HAP-1 (cell line): ENCODE measurements around the gene SUV39H1.

Experiments
- DNase-seq, 2 experiments: peaks; one replicate each; pipeline ENCODE4 v3.0.0-alpha.2; 2016 to 2020; ENCODE audit warnings: low spot score in 2 of 2
- H3K27me3 ChIP-seq: fragments of 250-450 bp; sonication (Bioruptor Pico); 2 replicates; pipeline ENCODE4 v1.5.1; 2020; ENCODE audit warnings: low read depth, mild to moderate bottlenecking, moderate library complexity
- H3K36me3 ChIP-seq: fragments of 250-450 bp; sonication (Bioruptor Pico); replicated peaks from 2 replicates; pipeline ENCODE4 v1.5.1; 2020; ENCODE audit warnings: mild to moderate bottlenecking
- H3K4me1 ChIP-seq: fragments of 250-450 bp; sonication (Bioruptor Pico); 2 replicates; pipeline ENCODE4 v1.5.1; 2020; ENCODE audit warnings: mild to moderate bottlenecking
- H3K4me3 ChIP-seq: fragments of 250-450 bp; sonication (Bioruptor Pico); 2 replicates; pipeline ENCODE4 v1.5.1; 2020; ENCODE audit warnings: mild to moderate bottlenecking, moderate library complexity
- H3K9me3 ChIP-seq: fragments of 250-450 bp; sonication (Bioruptor Pico); 2 replicates; pipeline ENCODE4 v1.5.1; 2020; ENCODE audit warnings: mild to moderate bottlenecking, moderate library complexity
- in situ Hi-C: fragments of 300-500 bp; cut with MboI; formaldehyde crosslinking; loops from 3 replicates; pipeline ENCODE4 v1.14.3; 2020; ENCODE audit warnings: low sequenced_read_pairs, inconsistent platforms, mixed read lengths

SUV39H1 gene

GRCh38 chrX:48695925-48696300 lies 621 bp upstream of the SUV39H1 start:
- no peaks in the 10 kb centered on the region for H3K9me3 ChIP-seq
- peak overlapping the region; percentile 72 for H3K4me3 ChIP-seq
- H3K4me1 ChIP-seq = peaks cover 14% of the 10 kb centered on the region
- peak in 1 of 2 experiments; percentile 46 for DNase-seq
- H3K36me3 ChIP-seq = peaks cover 28% of the 10 kb centered on the region
- H3K27me3 ChIP-seq = no peaks in the 10 kb centered on the region
- in situ Hi-C loops = no loop called here

- in situ Hi-C loops = no loop called here
- peak; percentile 17 to 77 for DNase-seq
- Histone ChIP-seq H3K4me1 (peaks cover 14% of the 10 kb centered on the region), H3K36me3 (peaks cover 40% of the 10 kb centered on the region), H3K27me3 (no peaks in the 10 kb centered on the region), H3K4me3 (peak overlapping the region; percentile 72), H3K9me3 (no peaks in the 10 kb centered on the region)
Observed at GRCh38 chrX:48696909-48697727, 584 bp downstream of the SUV39H1 start.

- Histone ChIP-seq H3K4me1 (peaks cover 14% of the 10 kb centered on the region), H3K4me3 (no peak overlapping the region), H3K27me3 (no peaks in the 10 kb centered on the region), H3K9me3 (no peaks in the 10 kb centered on the region), H3K36me3 (peaks cover 52% of the 10 kb centered on the region)
- in situ Hi-C loops = no loop called here
- DNase-seq = no peak
Observed at GRCh38 chrX:48698306-48698705, 1.8 kb downstream of the SUV39H1 start.

- peaks cover 14% of the 10 kb centered on the region for H3K4me1 ChIP-seq
- no peaks in the 10 kb centered on the region for H3K9me3 ChIP-seq
- in situ Hi-C loops = no loop called here
- H3K27me3 ChIP-seq = no peaks in the 10 kb centered on the region
- peaks cover 71% of the 10 kb centered on the region for H3K36me3 ChIP-seq
- no peak for DNase-seq
- H3K4me3 ChIP-seq = no peak overlapping the region
Observed at GRCh38 chrX:48700246-48700645, 3.7 kb downstream of the SUV39H1 start.

- no peaks in the 10 kb centered on the region for H3K27me3 ChIP-seq
Observed at GRCh38 chrX:48700951-48701653, 4.6 kb downstream of the SUV39H1 start.

GRCh38 chrX:48702032-48702431 lies 5.5 kb downstream of the SUV39H1 start:
- peaks cover 87% of the 10 kb centered on the region for H3K36me3 ChIP-seq
- H3K4me1 ChIP-seq = peaks cover 8% of the 10 kb centered on the region
- H3K9me3 ChIP-seq = no peaks in the 10 kb centered on the region
- in situ Hi-C loops = no loop called here
- H3K27me3 ChIP-seq = no peaks in the 10 kb centered on the region
- no peak for DNase-seq
- no peak overlapping the region for H3K4me3 ChIP-seq

More at GRCh38 chrX:48700951-48701653, 4.6 kb downstream of the SUV39H1 start:
- no peaks in the 10 kb centered on the region for H3K9me3 ChIP-seq
- H3K4me3 ChIP-seq = no peak overlapping the region
- peaks cover 79% of the 10 kb centered on the region for H3K36me3 ChIP-seq
- in situ Hi-C loops = no loop called here
- DNase-seq = no peak
- peaks cover 8% of the 10 kb centered on the region for H3K4me1 ChIP-seq

GRCh38 chrX:48702716-48703115 lies 6.2 kb downstream of the SUV39H1 start:
- Histone ChIP-seq H3K9me3 (no peaks in the 10 kb centered on the region), H3K27me3 (no peaks in the 10 kb centered on the region), H3K4me1 (peaks cover 4% of the 10 kb centered on the region), H3K4me3 (no peak overlapping the region), H3K36me3 (peaks cover 91% of the 10 kb centered on the region)
- in situ Hi-C loops = no loop called here
- no peak for DNase-seq

GRCh38 chrX:48703228-48703627 lies 6.7 kb downstream of the SUV39H1 start:
- no peaks in the 10 kb centered on the region for H3K27me3 ChIP-seq
- H3K36me3 ChIP-seq = peaks cover 96% of the 10 kb centered on the region

GRCh38 chrX:48703642-48704481 lies 7.3 kb downstream of the SUV39H1 start:
- Histone ChIP-seq H3K4me3 (no peak overlapping the region), H3K36me3 (peaks cover 100% of the 10 kb centered on the region), H3K4me1 (no peaks in the 10 kb centered on the region), H3K9me3 (no peaks in the 10 kb centered on the region), H3K27me3 (no peaks in the 10 kb centered on the region)
- in situ Hi-C loops = no loop called here
- no peak for DNase-seq

More at GRCh38 chrX:48703228-48703627, 6.7 kb downstream of the SUV39H1 start:
- Histone ChIP-seq H3K4me3 (no peak overlapping the region), H3K4me1 (no peaks in the 10 kb centered on the region; the same call in 1 of the 2 replicates), H3K9me3 (no peaks in the 10 kb centered on the region)
- no peak for DNase-seq
- in situ Hi-C loops = no loop called here

GRCh38 chrX:48705871-48706270 lies 9.3 kb downstream of the SUV39H1 start:
- H3K9me3 ChIP-seq = no peaks in the 10 kb centered on the region
- H3K27me3 ChIP-seq = no peaks in the 10 kb centered on the region
- H3K4me1 ChIP-seq = no peaks in the 10 kb centered on the region
- no peak for DNase-seq
- in situ Hi-C loops = no loop called here
- peaks cover 85% of the 10 kb centered on the region for H3K36me3 ChIP-seq
- no peak overlapping the region for H3K4me3 ChIP-seq

- DNase-seq = no peak
- H3K36me3 ChIP-seq = peaks cover 47% of the 10 kb centered on the region
- in situ Hi-C loops = no loop called here
- no peaks in the 10 kb centered on the region for H3K9me3 ChIP-seq
- no peaks in the 10 kb centered on the region for H3K4me1 ChIP-seq
- H3K27me3 ChIP-seq = no peaks in the 10 kb centered on the region
- no peak overlapping the region for H3K4me3 ChIP-seq
Observed at GRCh38 chrX:48709522-48710112, 13.1 kb downstream of the SUV39H1 start.

- Histone ChIP-seq H3K9me3 (no peaks in the 10 kb centered on the region), H3K4me3 (no peak overlapping the region), H3K36me3 (peaks cover 30% of the 10 kb centered on the region), H3K4me1 (no peaks in the 10 kb centered on the region), H3K27me3 (no peaks in the 10 kb centered on the region)
- no peak for DNase-seq
- in situ Hi-C loops = no loop called here
Observed at GRCh38 chrX:48711162-48711928, 14.8 kb downstream of the SUV39H1 start.
